Erythroblast (primary cell): ENCODE results near the gene ZNF274.

ENCODE experiments used
- GATA1 ChIP-seq: IDR thresholded peaks from 2 replicates; pipeline ENCODE4 v1.6.1; 2011; ENCODE audit warnings: low read depth, mild to moderate bottlenecking, control low read depth, low read length, moderate library complexity
- POLR2A ChIP-seq: IDR thresholded peaks from 2 replicates; pipeline ENCODE4 v1.6.1; 2011; ENCODE audit warnings: mild to moderate bottlenecking, low read length

DNA sequence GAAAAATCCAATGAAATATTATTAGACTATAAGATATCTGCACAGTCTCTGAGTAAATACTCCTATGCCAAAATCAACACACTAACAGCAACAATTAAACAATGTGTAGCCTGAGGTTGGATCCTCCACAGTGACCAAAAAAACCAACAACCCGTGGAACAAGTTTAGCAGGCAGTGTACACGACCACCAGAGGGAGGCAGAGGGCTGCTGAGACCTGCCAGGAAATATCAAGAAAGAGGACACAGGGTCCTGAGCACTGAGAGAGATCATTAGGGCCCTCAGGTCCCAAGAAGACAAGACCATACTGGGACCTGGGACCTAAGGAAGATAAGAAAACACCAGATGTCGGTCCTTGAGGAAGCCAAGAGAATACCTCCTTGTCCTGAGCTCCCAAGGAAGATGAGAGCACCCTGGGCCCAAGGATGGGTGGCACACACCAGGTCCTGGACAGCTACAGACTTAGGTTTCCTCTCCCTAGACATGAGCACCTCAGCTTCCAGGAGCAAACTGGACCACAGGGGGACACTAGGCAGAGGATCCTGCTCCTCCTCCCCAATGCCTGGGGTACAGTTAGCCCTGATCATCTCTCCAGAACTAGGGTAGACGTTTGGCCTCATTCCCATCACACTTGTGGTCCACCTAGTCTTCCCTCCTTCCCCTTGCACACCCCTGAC lies 822 bp upstream of the ZNF274 start:
- TF ChIP-seq POLR2A: no peak
- no peak for TF ChIP-seq GATA1
